GM13977 (cell line): Measurements from ENCODE around the gene TLCD4.
"Not testable (repeated sequence)": the region's sequence is repeated elsewhere in the genome, so short reads cannot be mapped to it uniquely, and the experiment has no call there.

Source experiments
- DNase-seq: peaks from one replicate; pipeline ENCODE4 v3.0.0; 2012; ENCODE audit warnings: low spot score
- in situ Hi-C: fragments of 300-500 bp; cut with MboI; formaldehyde crosslinking; loops from one replicate; pipeline ENCODE4 v1.12.0; 2022; ENCODE audit warnings: low sequenced_read_pairs, low pct_unique_long_range_greater_than_20kb, mixed read lengths, inconsistent platforms; ENCODE audit not compliant: unreplicated experiment
- TF ChIP-seq, protein P1 (sequence below): IDR thresholded peaks from 2 replicates; pipeline ENCODE4 v1.5.1; 2012; ENCODE audit warnings: mild to moderate bottlenecking, control low read depth; ENCODE audit not compliant: insufficient read depth; ENCODE audit errors: extremely low read depth, missing control alignments

TLCD4 gene

DNA sequence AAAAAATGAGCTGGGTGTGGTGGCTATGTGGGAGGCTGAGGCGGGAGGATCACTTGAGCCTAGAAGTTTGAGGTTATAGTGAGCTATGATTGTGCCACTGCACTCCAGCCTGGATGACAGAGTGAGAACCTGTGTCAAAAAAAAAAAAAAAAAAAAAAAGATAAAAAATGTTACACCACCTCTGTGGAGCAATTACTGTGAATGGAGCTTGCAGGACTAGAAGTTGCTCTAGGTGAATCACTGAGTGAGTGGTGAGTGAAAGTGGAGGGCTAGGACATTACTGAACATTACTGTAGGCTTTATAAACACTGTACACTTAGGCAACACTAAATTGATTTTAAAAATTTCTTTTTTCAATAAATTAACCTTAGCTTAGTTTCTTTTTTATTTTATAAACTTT lies 21.9 kb downstream of the TLCD4 start:
- DNase-seq = no peak
- TF ChIP-seq, protein P1, sequence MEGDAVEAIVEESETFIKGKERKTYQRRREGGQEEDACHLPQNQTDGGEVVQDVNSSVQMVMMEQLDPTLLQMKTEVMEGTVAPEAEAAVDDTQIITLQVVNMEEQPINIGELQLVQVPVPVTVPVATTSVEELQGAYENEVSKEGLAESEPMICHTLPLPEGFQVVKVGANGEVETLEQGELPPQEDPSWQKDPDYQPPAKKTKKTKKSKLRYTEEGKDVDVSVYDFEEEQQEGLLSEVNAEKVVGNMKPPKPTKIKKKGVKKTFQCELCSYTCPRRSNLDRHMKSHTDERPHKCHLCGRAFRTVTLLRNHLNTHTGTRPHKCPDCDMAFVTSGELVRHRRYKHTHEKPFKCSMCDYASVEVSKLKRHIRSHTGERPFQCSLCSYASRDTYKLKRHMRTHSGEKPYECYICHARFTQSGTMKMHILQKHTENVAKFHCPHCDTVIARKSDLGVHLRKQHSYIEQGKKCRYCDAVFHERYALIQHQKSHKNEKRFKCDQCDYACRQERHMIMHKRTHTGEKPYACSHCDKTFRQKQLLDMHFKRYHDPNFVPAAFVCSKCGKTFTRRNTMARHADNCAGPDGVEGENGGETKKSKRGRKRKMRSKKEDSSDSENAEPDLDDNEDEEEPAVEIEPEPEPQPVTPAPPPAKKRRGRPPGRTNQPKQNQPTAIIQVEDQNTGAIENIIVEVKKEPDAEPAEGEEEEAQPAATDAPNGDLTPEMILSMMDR = no peak
- in situ Hi-C loops = no loop called here

DNA sequence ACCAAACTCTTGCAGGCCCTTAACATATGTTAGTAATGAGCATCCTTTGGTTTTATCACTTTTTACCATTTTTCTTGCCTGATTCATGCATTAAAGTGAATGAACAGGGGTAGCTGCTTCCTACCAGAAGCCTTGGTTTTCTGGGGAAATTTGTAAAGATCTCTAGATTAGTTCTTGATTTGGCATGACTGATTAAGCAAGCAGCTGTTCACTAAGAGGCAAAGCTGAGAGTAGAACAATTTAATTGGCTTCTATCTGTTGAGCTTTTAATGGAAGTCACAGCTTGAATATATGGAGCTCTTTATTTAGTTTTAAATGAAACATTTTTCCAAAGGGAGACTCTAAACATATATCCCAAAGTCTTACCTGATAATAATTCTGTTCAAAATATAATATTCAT lies 23.6 kb downstream of the TLCD4 start:
- in situ Hi-C loops = no loop called here
- TF ChIP-seq, protein P1 = no peak
- no peak for DNase-seq

DNA sequence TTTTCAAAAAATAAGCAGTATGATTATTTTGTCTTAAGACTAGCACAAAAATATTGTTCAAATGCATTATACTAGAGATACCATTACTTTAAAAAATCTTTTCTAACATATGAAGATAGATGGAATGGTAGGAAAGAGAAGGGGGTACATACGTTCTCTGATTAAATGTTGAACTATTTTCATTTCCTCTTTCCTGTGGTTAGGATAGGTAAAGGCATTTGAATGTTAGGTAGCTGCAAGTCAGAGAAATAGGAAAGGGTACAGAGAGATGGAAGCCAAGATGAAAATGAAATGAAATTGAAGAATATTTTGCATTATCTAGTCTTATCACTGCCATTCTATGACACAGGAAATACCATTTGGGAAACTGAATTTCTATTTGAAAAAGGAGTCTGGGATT lies 28.3 kb downstream of the TLCD4 start:
- in situ Hi-C loops = no loop called here
- TF ChIP-seq, protein P1 = no peak
- DNase-seq = no peak

DNA sequence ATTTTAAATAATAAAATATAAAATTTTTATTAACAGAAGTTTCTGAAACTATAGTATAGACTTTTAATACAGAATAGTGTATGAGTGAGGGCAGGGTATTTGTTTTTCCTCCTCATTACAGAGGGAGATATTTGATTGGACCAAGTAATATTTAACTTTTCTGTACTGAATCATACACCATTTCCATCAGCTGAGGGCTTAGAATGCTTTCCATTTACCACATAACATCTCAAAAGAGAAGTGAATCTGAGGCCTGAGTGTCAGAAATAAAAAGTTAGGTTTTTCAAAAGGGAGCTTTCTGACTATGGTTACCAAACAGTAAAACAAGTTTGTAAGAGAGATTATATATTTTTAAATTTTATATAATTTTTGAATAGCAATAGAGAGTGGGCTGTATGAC lies 29.5 kb downstream of the TLCD4 start:
- TF ChIP-seq, protein P1 = no peak
- DNase-seq = no peak
- in situ Hi-C loops = no loop called here

DNA sequence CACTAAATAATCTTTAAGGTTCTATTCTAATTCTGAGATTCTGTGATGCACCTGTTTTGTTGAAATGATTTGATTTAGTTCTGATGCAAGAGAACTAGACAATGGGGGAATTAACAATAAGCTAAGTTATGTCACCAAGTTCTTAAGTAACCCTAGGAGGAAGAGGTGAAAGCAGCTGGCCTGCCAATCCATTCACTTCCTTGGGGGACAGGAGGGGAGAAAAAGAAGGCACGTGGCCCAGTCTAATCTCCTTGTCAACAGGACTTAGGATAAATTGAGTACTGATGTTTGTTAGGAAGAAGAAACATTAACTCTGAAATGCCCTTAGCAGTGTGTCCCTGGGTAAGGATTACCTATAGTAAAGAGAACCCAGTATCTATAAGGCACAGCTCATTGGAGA lies 36.9 kb downstream of the TLCD4 start:
- TF ChIP-seq, protein P1 = no peak
- DNase-seq = no peak
- in situ Hi-C loops = no loop called here

DNA sequence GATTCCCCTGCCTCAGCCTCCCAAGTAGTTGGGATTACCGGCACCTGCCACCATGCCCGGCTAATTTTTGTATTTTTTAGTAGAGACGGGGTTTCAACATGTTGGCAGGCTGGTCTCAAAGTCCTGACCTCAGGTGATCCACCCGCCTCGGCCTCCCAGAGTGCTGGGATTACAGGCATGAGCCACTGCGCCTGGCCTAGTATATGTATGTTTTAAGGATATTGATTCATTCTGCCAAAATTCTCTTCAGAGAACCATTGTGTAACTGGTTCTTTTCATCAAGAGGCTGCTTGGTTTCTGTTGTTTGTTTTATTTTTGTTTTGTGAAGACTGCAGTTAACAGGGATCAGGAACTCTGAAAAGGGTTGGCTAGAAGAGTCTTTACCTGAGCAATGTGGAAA lies 48.4 kb downstream of the TLCD4 start:
- DNase-seq, in situ Hi-C loops: not testable (repeated sequence)
